CD4-positive, alpha-beta memory T cell (primary cell): ENCODE data around the gene PCGF2. TPM values are rescaled to one million over a fixed set of nuclear protein-coding genes. Genes with fewer than 3 reads are reported as not detected.

Source experiments
- CTCF ChIA-PET: fragments of 350-600 bp; sonication (Branson Sonifier 250); formaldehyde crosslinking; loops from one replicate; lab custom pipeline; 2021; ENCODE audit warnings: inconsistent platforms; ENCODE audit not compliant: partially characterized antibody; lab: Charles Lee
- POLR2A ChIA-PET: fragments of 350-600 bp; sonication (Branson Sonifier 250); formaldehyde crosslinking; loops from one replicate; lab custom pipeline; 2021; ENCODE audit not compliant: partially characterized antibody; lab: Charles Lee
- DNase-seq, 5 donors: peaks; one replicate each; pipeline versions ENCODE4 v3.0.0 to v3.0.0-alpha.2; 2020 to 2022; ENCODE audit warnings: mixed read lengths in 1 of 5
- H3K27ac ChIP-seq: one replicate; pipeline ENCODE4 v1.7.0; 2013; ENCODE audit warnings: low read depth, low read length
- H3K27me3 ChIP-seq: 2 replicates; pipeline ENCODE4 v1.7.0; 2013; ENCODE audit warnings: mild to moderate bottlenecking, low read length, moderate library complexity; ENCODE audit not compliant: insufficient read depth
- H3K36me3 ChIP-seq: 2 replicates; pipeline ENCODE4 v1.7.0; 2013; ENCODE audit warnings: mild to moderate bottlenecking, low read length, moderate library complexity; ENCODE audit not compliant: insufficient read depth
- H3K4me1 ChIP-seq: 2 replicates; pipeline ENCODE4 v1.7.0; 2013; ENCODE audit warnings: mild to moderate bottlenecking, low read length, moderate library complexity; ENCODE audit not compliant: insufficient read depth
- H3K4me3 ChIP-seq, 2 donors: one replicate each; pipeline ENCODE4 v1.7.0; 2013; ENCODE audit warnings: low read length in 2 of 2, mild to moderate bottlenecking in 1 of 2
- H3K9me3 ChIP-seq, 2 donors: one replicate each; pipeline ENCODE4 v1.7.0; 2013; ENCODE audit warnings: low read length in 2 of 2, control low read depth in 1 of 2; ENCODE audit not compliant: control insufficient read depth in 1 of 2
- H3K27ac Mint-ChIP-seq, 7 donors: one replicate each; pipeline ENCODE4 v1.8.0; 2020 to 2021; ENCODE audit warnings: mixed read lengths in 7 of 7, mild to moderate bottlenecking in 6 of 7, inconsistent platforms in 3 of 7, moderate library complexity in 3 of 7
- H3K27me3 Mint-ChIP-seq, 2 donors: one replicate each; pipeline ENCODE4 v1.8.0; 2020 to 2021; ENCODE audit warnings: mixed read lengths in 2 of 2
- H3K36me3 Mint-ChIP-seq, 2 donors: one replicate each; pipeline ENCODE4 v1.8.0; 2020 to 2021; ENCODE audit warnings: mixed read lengths in 2 of 2, inconsistent platforms in 1 of 2, mild to moderate bottlenecking in 1 of 2
- H3K4me1 Mint-ChIP-seq, 4 donors: one replicate each; pipeline ENCODE4 v1.8.0; 2020 to 2021; ENCODE audit warnings: mixed read lengths in 4 of 4, mild to moderate bottlenecking in 1 of 4
- H3K4me3 Mint-ChIP-seq, 8 donors: one replicate each; pipeline ENCODE4 v1.8.0; 2020 to 2021; ENCODE audit warnings: mixed read lengths in 8 of 8, mild to moderate bottlenecking in 7 of 8, moderate library complexity in 6 of 8, inconsistent platforms in 3 of 8
- H3K9me3 Mint-ChIP-seq, 8 donors: one replicate each; pipeline ENCODE4 v1.8.0; 2020 to 2021; ENCODE audit warnings: mixed read lengths in 8 of 8, mild to moderate bottlenecking in 5 of 8, inconsistent platforms in 3 of 8, moderate library complexity in 1 of 8
- intact Hi-C: fragments of 100-400 bp; cut with micrococcal nuclease; formaldehyde crosslinking; loops from one replicate; pipeline ENCODE4 v1.15.1; 2023
- polyA plus RNA-seq, 2 donors: library from polyadenylated mRNA; unstranded; fragments of 300-500 nt; fragmentation: Illumina TruSeq; gene quantifications; one replicate each; pipeline ENCODE4 v1.2.3, GENCODE V29; 2021
- total RNA-seq, 2 experiments: library from RNA; stranded (reverse); gene quantifications; one replicate each; pipeline ENCODE4 v1.2.3, GENCODE V29; 2021

Gene PCGF2
- total and polyA plus RNA-seq, 4 experiments from 2014 or later = not detected

DNA sequence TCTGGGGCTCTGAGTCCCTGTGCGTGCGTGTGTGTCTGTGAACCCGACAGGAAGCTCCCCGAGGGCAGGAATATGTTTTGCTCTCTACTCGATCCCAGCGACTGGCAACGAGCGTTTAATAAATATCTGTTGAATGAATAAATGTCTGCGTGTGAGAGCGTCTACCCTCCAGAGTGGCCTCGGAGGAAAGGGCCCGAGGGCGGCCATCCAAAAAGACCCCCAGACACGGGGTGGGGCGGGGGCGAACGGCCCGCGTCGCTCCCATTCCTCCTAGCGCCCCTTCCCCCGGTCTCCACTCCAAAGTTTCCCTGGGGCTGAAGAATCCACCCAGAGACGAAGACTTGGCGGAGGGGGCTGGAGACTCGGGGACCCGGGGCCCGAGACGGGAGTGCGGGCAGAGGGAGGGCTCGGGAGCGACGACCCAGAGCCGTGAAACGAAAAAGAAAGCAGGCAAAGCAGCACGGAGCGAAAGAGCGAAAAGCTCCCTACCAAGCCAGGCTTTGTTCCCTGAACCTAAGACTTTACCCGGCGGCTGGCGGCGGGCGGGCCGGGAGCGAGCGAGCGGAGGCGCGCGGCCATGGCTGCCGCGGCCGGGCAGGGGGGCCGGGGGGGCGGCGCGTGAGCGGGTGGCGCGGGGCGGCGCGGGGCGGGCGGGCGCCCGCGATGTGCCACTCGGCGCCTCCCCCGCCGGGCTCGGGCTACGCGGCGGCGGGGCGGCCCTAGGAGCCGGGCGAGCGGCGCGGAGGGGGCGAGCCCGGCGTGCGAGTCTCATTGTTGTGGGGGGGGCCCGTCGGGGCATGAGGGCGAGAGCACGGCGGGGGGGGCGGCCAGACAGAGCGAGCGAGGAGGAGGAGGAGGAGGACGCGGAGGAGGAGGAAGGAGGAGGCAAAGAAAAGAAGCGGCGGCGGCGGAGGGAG is 43.3 kb downstream of the PCGF2 start, which contains the start of gene MLLT6:
Gene MLLT6, plus strand, starts transcription at position 668 of the 917 bp plus-strand sequence. CDS start 360 bp downstream, outside the sequence.
- H3K36me3 Mint-ChIP-seq = peaks cover 11 to 63% of the 10 kb centered on the region in 2 donors
- peak within 1 kb of the TSS; percentile 89 to 97 for H3K4me3 ChIP-seq
- CTCF ChIA-PET = interaction anchor here (0.6 to 6.5 kb wide), 5 partner anchors 23 to 147 kb away, joined by 3 to 34 read pairs (median 4); partner anchors contain the start of gene PSMB3

DNA sequence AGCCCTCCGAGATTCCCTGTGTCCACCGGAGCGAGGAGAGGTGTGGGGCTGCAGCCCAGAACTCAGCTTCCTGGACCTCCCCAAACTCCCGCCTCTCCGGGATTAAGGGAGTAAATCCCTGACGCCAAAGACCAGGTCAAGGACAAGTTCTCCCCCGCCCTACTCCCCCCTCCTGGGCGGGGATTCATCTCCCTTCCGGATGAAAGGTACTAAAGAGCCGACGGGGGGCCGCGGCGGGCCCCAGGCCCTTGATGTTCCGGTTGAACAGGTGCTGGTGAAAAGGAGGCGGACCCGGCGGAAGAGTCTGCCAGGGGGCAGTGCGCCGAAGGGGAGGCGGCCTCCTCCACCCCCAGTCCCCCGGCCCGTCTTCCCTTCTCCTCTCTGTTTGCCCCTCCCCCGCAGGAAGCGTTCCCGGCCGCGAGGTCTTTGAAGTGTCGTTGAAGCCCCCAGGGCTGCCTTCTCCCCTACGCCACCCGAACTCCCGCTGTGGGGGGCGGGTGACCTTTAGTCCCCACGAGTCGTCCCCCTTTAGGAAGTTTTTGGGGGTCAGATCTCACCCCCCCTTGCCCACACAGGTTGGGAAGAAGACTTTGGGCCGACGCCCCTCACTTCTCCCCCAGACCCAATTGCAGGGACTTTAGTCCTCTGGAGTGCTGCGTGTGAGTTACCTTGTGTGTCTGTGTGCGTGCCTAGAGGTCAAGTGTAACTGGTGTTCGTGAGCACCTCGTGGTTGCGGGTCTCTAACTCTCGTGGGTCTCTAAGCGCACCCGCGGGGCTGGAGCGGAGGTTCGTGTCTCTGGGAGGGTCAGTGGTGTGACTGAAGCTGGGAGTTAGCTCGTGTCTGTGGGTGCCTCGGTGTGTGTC is 44.2 kb downstream of the PCGF2 start:
- H3K27ac ChIP-seq = peak overlapping the region; percentile 94
- H3K4me3 ChIP-seq = peak overlapping the region; percentile 89 to 97
- H3K4me3 Mint-ChIP-seq = peak overlapping the region; percentile 92 to 99 (median 96)
- H3K36me3 ChIP-seq = peaks cover 2% of the 10 kb centered on the region
- POLR2A ChIA-PET = interaction anchor here (0.5 to 14.0 kb wide), 19 partner anchors 11 to 492 kb away, joined by 3 to 588 read pairs (median 4); partner anchors contain the start of genes CISD3, EPOP, LASP1 and PSMB3
- H3K27ac Mint-ChIP-seq = peak overlapping the region; percentile 92 to 98 (median 98)
- peaks cover 27 to 74% (median 40%) of the 10 kb centered on the region in 4 donors for H3K4me1 Mint-ChIP-seq
- intact Hi-C loops = loop anchor here (5.0 to 10.0 kb wide), 2 partner anchors 168 to 501 kb away; partner anchors contain the start of genes LASP1 and RPL19
- H3K9me3 ChIP-seq = no peaks in the 10 kb centered on the region
- H3K4me1 ChIP-seq = peaks cover 53% of the 10 kb centered on the region
- H3K27me3 Mint-ChIP-seq = no peaks in the 10 kb centered on the region
- H3K36me3 Mint-ChIP-seq = peaks cover 4 to 56% of the 10 kb centered on the region in 2 donors
- peak; percentile 52 to 81 (median 60) for DNase-seq
- H3K9me3 Mint-ChIP-seq = no peaks in the 10 kb centered on the region
- H3K27me3 ChIP-seq = no peaks in the 10 kb centered on the region
- CTCF ChIA-PET = interaction anchor here (0.6 to 6.5 kb wide), 5 partner anchors 24 to 146 kb away, joined by 3 to 34 read pairs (median 4); partner anchors contain the start of gene PSMB3

More for the DNA sequence above, 43.3 kb downstream of the PCGF2 start, which contains the start of gene MLLT6:
- H3K4me1 Mint-ChIP-seq = peaks cover 29 to 80% (median 46%) of the 10 kb centered on the region in 4 donors
- no peaks in the 10 kb centered on the region for H3K27me3 Mint-ChIP-seq
- peak within 1 kb of the TSS; percentile 94 for H3K27ac ChIP-seq
- H3K27ac Mint-ChIP-seq = peak within 1 kb of the TSS; percentile 96 to 98 (median 98)
- no peaks in the 10 kb centered on the region for H3K9me3 ChIP-seq
- H3K27me3 ChIP-seq = no peaks in the 10 kb centered on the region
- intact Hi-C loops = loop anchor here (1.0 to 10.0 kb wide), 3 partner anchors 25 to 500 kb away; partner anchors contain the start of genes CISD3, LASP1 and RPL19
- DNase-seq = peak; percentile 84 to 89 (median 85)
- POLR2A ChIA-PET = interaction anchor here (0.6 to 14.0 kb wide), 19 partner anchors 11 to 491 kb away, joined by 3 to 588 read pairs (median 4); partner anchors contain the start of genes CISD3, EPOP, LASP1 and PSMB3
- H3K9me3 Mint-ChIP-seq = no peaks in the 10 kb centered on the region
- peaks cover 11% of the 10 kb centered on the region for H3K36me3 ChIP-seq
- H3K4me3 Mint-ChIP-seq = peak within 1 kb of the TSS; percentile 95 to 99 (median 98)
- H3K4me1 ChIP-seq = peaks cover 58% of the 10 kb centered on the region

DNA sequence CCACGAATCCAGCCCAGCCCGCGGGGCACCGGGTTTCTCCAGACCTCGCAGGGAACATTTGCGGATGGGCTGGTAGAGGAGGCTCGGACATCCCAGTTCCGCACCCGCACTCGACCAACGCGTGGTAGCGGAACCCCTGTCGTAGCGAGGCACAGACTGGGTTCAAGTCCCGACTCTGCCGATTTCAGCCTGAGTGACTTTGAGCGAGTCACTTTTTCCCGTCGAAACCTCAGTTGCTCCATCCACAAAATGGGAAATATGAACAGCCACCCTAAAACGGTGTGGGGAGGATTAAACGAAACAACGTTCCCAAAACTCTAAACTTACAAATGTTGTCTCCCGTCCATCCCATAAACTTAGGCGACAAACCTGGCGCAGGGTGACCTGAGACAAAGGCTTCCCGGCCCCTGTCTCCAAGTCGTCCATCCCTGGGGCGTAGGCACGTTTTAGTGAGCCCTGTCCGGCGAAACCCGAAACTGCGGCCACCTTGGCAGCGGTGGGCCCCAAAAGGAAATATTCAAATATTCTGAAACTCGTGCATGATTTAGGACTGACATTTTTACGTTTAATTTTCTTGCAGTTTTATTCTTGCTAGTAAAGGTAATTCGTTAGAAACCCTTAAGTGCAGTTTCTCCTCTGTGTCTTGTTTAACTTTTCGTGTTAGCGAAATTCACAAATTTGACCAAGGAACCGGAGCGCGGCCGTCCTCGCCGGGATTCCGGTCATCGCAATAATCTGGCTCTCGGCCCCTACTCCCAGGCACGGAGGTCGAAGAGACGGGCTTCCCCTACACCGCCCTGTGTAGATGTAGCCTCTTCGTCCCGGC is 45.0 kb downstream of the PCGF2 start:
- Mint-ChIP-seq H3K36me3 (peaks cover 3 to 52% of the 10 kb centered on the region in 2 donors), H3K4me1 (peaks cover 26 to 70% (median 35%) of the 10 kb centered on the region in 4 donors), H3K27me3 (no peaks in the 10 kb centered on the region), H3K27ac (peak overlapping the region; percentile 92 to 98 (median 98)), H3K4me3 (peak overlapping the region; percentile 92 to 99 (median 96)), H3K9me3 (no peaks in the 10 kb centered on the region)
- CTCF ChIA-PET = interaction anchor here (1.1 to 6.5 kb wide), 4 partner anchors 25 to 144 kb away, joined by 4 to 34 read pairs (median 4); partner anchors contain the start of gene PSMB3
- Histone ChIP-seq H3K4me1 (peaks cover 46% of the 10 kb centered on the region), H3K27me3 (no peaks in the 10 kb centered on the region), H3K36me3 (no peaks in the 10 kb centered on the region), H3K27ac (peak overlapping the region; percentile 94), H3K4me3 (peak overlapping the region; percentile 74 to 97), H3K9me3 (no peaks in the 10 kb centered on the region)
- POLR2A ChIA-PET = interaction anchor here (0.5 to 14.0 kb wide), 9 partner anchors 12 to 168 kb away, joined by 3 to 588 read pairs (median 7); partner anchors contain the start of genes CISD3, CWC25, EPOP and PSMB3
- intact Hi-C loops = loop anchor here (1.0 to 10.0 kb wide), 4 partner anchors 49 to 502 kb away; partner anchors contain the start of genes LASP1, PIP4K2B, PSMB3 and RPL19
- peak in 3 of 5 donors; percentile 19 to 26 (median 19) for DNase-seq

DNA sequence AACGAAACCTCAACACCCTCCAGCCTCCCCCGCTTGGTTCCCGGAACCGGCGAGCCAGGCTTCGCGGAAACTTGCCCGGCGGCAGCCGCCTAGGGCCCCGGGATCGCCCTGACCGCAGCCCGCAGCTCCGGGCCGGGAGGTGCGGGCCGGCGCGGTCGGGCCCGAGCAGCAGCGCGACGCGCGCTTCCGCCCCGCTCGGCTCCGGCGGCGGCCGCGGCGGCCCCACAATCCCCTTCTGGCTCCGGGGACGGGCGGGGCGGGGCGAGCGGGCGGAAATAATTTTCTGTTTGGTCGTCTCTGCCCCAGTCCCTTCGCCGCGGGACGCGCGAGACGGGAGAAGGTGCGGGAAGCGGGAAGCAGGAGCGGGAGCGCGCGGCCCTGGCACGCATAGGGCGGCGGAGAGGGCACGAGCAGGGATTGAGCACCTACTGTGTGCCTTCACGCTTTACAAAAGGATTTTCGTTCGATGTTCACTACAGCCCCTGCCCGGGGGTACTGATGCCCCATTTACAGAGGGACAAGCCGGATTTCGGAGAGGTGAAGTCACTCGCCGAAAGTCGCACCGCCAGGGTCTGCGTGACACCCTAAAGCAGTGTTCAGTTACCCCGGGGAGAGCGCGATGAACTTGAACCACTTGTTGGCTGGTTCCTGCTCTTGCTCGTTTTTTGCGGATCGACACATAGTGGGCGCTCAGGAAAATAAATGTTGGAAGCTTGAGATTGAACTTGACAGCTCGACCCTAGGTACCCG is 45.8 kb downstream of the PCGF2 start:
- Mint-ChIP-seq H3K36me3 (peaks cover 0 to 44% of the 10 kb centered on the region in 2 donors), H3K27me3 (no peaks in the 10 kb centered on the region), H3K4me3 (peak overlapping the region; percentile 92 to 99 (median 96)), H3K4me1 (peaks cover 23 to 66% (median 34%) of the 10 kb centered on the region in 4 donors), H3K27ac (peak overlapping the region; percentile 92 to 98 (median 98)), H3K9me3 (no peaks in the 10 kb centered on the region)
- ChIA-PET CTCF (interaction anchor here (1.2 to 1.7 kb wide), 4 partner anchors 27 to 143 kb away, joined by 3 to 10 read pairs (median 4); no protein-coding TSS in a partner anchor), POLR2A (interaction anchor here (0.6 to 14.0 kb wide), 15 partner anchors 9 to 169 kb away, joined by 3 to 588 read pairs (median 5); partner anchors contain the start of genes CISD3, CWC25, EPOP and PIP4K2B)
- Histone ChIP-seq H3K27me3 (no peaks in the 10 kb centered on the region), H3K9me3 (no peaks in the 10 kb centered on the region), H3K4me3 (peak overlapping the region; percentile 74 to 97), H3K4me1 (peaks cover 40% of the 10 kb centered on the region), H3K36me3 (no peaks in the 10 kb centered on the region), H3K27ac (peak overlapping the region; percentile 94)
- peak; percentile 75 to 83 (median 80) for DNase-seq
- intact Hi-C loops = loop anchor here (1.0 to 10.0 kb wide), 4 partner anchors 50 to 502 kb away; partner anchors contain the start of genes LASP1, PIP4K2B, PSMB3 and RPL19

DNA sequence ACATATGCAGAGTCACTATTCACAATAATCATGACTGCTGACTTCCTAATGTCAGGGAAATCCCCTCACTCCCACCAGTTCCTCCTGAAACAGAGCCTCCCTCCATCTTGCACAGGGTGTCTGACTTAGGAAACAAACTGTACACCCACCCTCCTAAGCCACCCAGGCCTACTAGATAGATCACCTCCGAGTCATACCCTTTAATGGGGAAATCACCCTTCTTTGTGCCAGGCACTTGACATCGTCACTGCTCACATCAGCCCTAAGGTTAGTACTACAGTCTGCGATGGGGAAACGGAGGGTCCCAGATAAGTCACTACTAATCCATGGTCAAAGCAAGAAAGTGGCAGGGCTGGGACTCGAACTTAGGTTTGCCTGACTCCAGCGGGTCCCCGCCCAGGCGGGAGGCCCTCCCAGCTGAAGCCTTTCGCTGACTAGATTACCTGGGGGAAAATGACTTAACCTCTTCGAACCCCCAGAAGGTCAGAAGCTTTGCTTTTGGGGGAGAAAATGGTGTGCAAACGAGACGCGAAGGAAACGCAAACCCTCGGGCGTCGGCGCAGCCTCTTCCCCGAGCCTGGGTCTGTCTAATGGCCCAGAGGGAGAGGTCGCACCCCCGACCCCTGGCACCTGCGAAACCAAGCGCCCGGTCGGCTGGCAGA is 46.5 kb downstream of the PCGF2 start:
- peaks cover 0 to 37% of the 10 kb centered on the region in 2 donors for H3K36me3 Mint-ChIP-seq
- intact Hi-C loops = loop anchor here (1.0 to 10.0 kb wide), 5 partner anchors 24 to 503 kb away; partner anchors contain the start of genes LASP1, PIP4K2B, PSMB3 and RPL19
- H3K4me1 Mint-ChIP-seq = peaks cover 27 to 66% (median 35%) of the 10 kb centered on the region in 4 donors
- Histone ChIP-seq H3K9me3 (no peaks in the 10 kb centered on the region), H3K27me3 (no peaks in the 10 kb centered on the region), H3K4me3 (peak overlapping the region in 1 of 2 donors; percentile 97), H3K36me3 (no peaks in the 10 kb centered on the region), H3K4me1 (peaks cover 39% of the 10 kb centered on the region), H3K27ac (peak overlapping the region; percentile 94)
- ChIA-PET CTCF (interaction anchor here (0.5 to 1.7 kb wide), 5 partner anchors 25 to 595 kb away, joined by 3 to 10 read pairs (median 4); no protein-coding TSS in a partner anchor), POLR2A (interaction anchor here (0.6 to 14.0 kb wide), 13 partner anchors 9 to 124 kb away, joined by 3 to 588 read pairs (median 5); partner anchors contain the start of genes CISD3, CWC25, EPOP and PIP4K2B)
- H3K27ac Mint-ChIP-seq = peak overlapping the region; percentile 92 to 98 (median 95)
- DNase-seq = peak; percentile 66 to 95 (median 68)
- no peaks in the 10 kb centered on the region for H3K27me3 Mint-ChIP-seq
- H3K9me3 Mint-ChIP-seq = no peaks in the 10 kb centered on the region
- H3K4me3 Mint-ChIP-seq = peak overlapping the region; percentile 73 to 89 (median 82)
